ENCODE results near the gene DYNC2I2.

- TF ChIP-seq ZNF138 (CRISPR knock-in tag; conservative IDR thresholded peaks at IDR 0.05) (no peak), ZNF512 (CRISPR knock-in tag; IDR thresholded peaks at IDR 0.05; ENCODE audit: borderline replicate concordance) (no peak), ZBTB43 (CRISPR knock-in tag; IDR thresholded peaks at IDR 0.05) (no peak), NFE2L1 (CRISPR knock-in tag; IDR thresholded peaks at IDR 0.05) (no peak), IRF1 (CRISPR knock-in tag; IDR thresholded peaks at IDR 0.05) (no peak), CTCF (IDR thresholded peaks at IDR 0.05) (no peak), ERG (CRISPR knock-in tag; IDR thresholded peaks at IDR 0.05) (no peak), MAX (CRISPR knock-in tag; IDR thresholded peaks at IDR 0.05) (peak; percentile 49; the same call in 1 of the 2 replicates)
These were observed 33.4 kb upstream of the DYNC2I2 start for GRCh38 chr9:128689820-128690683.

Data from WTC11 (cell line).